K562 (cell line): ENCODE results near the gene BAIAP2L2.
"Not testable (repeated sequence)": the region's sequence is repeated elsewhere in the genome, so short reads cannot be mapped to it uniquely, and the experiment has no call there.

Experiments used
- BHLHE40 ChIP-seq: IDR thresholded peaks from 2 replicates; pipeline ENCODE4 v1.6.1; 2011; ENCODE audit warnings: low read length, improper control_type of control experiment
- EP300 ChIP-seq: IDR thresholded peaks from 2 replicates; pipeline ENCODE4 v1.6.1; 2012; ENCODE audit warnings: low read length, improper control_type of control experiment
- EZH2 ChIP-seq: IDR thresholded peaks from 2 replicates; pipeline ENCODE4 v1.6.1; 2012; ENCODE audit warnings: low read depth, mild to moderate bottlenecking, inconsistent platforms, low read length, borderline replicate concordance
- NCOA2 ChIP-seq, 2 experiments: fragments of 450-650 bp; IDR thresholded peaks; 2 replicates each; pipeline ENCODE4 v1.6.1; 2018; ENCODE audit warnings: mild to moderate bottlenecking in 2 of 2, moderate library complexity in 1 of 2; ENCODE audit not compliant: partially characterized antibody in 2 of 2

DNA sequence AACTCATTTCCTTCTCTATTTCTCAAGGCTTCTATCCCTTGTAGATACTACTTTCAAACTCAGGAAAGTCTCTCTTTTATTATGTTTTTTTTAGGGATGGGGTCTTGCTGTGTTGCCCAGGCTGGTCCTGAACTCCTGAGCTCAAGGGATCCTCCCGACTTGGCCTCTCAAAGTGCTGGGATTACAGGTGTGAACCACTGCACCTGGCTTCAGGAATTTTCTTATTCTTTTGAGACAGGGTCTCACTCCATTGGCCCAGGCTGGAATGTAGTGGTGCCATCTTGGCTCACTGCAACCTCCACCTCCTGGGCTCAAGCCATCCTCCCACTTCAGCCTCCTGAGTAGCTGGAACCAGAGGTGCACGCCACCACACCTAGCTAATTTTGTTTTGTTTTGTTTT is 31.3 kb downstream of the BAIAP2L2 start:
- not testable (repeated sequence) for TF ChIP-seq EZH2; BHLHE40; EP300; NCOA2 (IDR thresholded peaks at IDR 0.05; ENCODE audit: partially characterized antibody in 2 of 2)
